IMR-90 (cell line): ENCODE data around the gene FANCD2OS.

ENCODE experiments used
- CEBPB ChIP-seq: IDR thresholded peaks from 2 replicates; pipeline ENCODE4 v1.6.1; 2012; ENCODE audit warnings: low read depth, low read length, improper control_type of control experiment
- CHD1 ChIP-seq: IDR thresholded peaks from 2 replicates; pipeline ENCODE4 v1.6.1; 2012; ENCODE audit warnings: low read depth, low read length, improper control_type of control experiment
- CTCF ChIP-seq: conservative IDR thresholded peaks from 2 replicates; pipeline ENCODE4 v1.5.1; 2012; ENCODE audit warnings: mild to moderate bottlenecking, low read depth, low read length, improper control_type of control experiment
- FOS ChIP-seq: fragments of 150-350 bp; IDR thresholded peaks from 2 replicates; pipeline ENCODE4 v1.6.1; 2016; ENCODE audit warnings: low read depth, low read length
- MAZ ChIP-seq: IDR thresholded peaks from 2 replicates; pipeline ENCODE4 v1.6.1; 2012; ENCODE audit warnings: low read depth, mild to moderate bottlenecking, low read length, improper control_type of control experiment, moderate library complexity, borderline replicate concordance
- MXI1 ChIP-seq: IDR thresholded peaks from 2 replicates; pipeline ENCODE4 v1.6.1; 2012; ENCODE audit warnings: low read depth, mild to moderate bottlenecking, low read length, moderate library complexity, borderline replicate concordance
- POLR2A ChIP-seq: IDR thresholded peaks from 2 replicates; pipeline ENCODE4 v1.6.1; 2012; ENCODE audit warnings: mild to moderate bottlenecking, low read depth, low read length
- RFX5 ChIP-seq: IDR thresholded peaks from 2 replicates; pipeline ENCODE4 v1.8.0; 2012; ENCODE audit warnings: low read depth, mild to moderate bottlenecking, low read length, moderate library complexity
- TF ChIP-seq, protein P1 (sequence below): fragments of 150-350 bp; IDR thresholded peaks from 2 replicates; pipeline ENCODE4 v1.6.1; 2017; ENCODE audit warnings: mild to moderate bottlenecking, antibody characterized with exemption, low read length, low read depth

- TF ChIP-seq CEBPB, result no peak
- no peak for TF ChIP-seq CTCF
- TF ChIP-seq, protein P1, sequence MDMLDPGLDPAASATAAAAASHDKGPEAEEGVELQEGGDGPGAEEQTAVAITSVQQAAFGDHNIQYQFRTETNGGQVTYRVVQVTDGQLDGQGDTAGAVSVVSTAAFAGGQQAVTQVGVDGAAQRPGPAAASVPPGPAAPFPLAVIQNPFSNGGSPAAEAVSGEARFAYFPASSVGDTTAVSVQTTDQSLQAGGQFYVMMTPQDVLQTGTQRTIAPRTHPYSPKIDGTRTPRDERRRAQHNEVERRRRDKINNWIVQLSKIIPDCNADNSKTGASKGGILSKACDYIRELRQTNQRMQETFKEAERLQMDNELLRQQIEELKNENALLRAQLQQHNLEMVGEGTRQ, result no peak
- TF ChIP-seq RFX5, result no peak
- TF ChIP-seq POLR2A, result no peak
- TF ChIP-seq FOS, result no peak
- TF ChIP-seq MXI1, result no peak
- no peak for TF ChIP-seq MAZ
- no peak for TF ChIP-seq CHD1
These were observed 33.4 kb downstream of the FANCD2OS start for GRCh38 chr3:10074666-10075065.
